Measurements from ENCODE around the gene SSBP1. TPM values are rescaled to one million over a fixed set of nuclear protein-coding genes. Genes with fewer than 3 reads are reported as not detected.

SSBP1 gene
- total RNA-seq, 1 donor from 2014 or later = 246 TPM

DNA sequence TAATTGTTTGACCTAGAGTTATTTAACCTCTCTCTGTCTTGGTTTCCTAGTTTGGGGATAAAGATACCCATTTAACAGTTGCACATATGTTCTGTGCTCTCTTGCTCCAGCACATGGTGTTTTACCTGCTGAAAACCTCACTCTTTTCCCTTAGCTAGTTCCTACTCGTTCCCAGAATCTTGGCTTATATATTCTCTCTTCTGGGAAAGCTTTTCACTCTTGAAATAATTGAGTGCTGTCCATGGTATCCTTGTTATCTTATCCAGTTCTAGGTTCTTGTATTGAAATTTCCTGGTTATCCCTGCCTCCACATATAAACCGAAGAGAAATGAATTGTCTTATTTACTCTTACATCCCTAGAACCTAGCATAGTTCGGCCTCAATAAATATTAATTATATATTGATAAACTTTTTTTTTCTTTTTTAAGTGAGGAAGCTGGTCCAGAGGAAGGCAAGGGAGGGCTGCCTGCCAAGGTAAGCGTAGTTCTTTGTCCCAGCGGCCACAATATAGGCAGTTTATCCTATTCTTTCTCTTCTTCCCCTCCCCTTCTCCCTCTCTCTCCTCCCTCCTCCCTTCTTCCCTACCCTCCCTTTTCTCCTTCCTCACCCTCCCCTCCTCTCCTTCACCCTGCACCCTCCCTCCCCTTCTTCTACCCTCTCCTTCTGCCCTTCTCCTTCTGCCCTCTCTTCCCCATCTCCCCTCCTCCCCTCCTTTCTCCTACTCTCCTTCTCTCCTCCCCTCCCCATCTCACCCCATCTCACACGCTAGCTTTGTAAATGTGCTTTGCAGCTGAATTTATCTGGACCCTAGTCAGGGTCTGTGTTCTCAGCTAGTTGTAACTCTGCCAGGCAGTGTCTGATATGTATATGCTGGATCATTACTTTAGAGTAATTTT is 22.1 kb upstream of the SSBP1 start:
- TF ChIP-seq, protein P1, sequence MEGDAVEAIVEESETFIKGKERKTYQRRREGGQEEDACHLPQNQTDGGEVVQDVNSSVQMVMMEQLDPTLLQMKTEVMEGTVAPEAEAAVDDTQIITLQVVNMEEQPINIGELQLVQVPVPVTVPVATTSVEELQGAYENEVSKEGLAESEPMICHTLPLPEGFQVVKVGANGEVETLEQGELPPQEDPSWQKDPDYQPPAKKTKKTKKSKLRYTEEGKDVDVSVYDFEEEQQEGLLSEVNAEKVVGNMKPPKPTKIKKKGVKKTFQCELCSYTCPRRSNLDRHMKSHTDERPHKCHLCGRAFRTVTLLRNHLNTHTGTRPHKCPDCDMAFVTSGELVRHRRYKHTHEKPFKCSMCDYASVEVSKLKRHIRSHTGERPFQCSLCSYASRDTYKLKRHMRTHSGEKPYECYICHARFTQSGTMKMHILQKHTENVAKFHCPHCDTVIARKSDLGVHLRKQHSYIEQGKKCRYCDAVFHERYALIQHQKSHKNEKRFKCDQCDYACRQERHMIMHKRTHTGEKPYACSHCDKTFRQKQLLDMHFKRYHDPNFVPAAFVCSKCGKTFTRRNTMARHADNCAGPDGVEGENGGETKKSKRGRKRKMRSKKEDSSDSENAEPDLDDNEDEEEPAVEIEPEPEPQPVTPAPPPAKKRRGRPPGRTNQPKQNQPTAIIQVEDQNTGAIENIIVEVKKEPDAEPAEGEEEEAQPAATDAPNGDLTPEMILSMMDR (conservative IDR thresholded peaks at IDR 0.05; ENCODE audit: low read depth, low read length) = no peak
- DNase-seq (ENCODE audit: low read depth) = no peak
- no peak overlapping the region for H3K4me3 ChIP-seq (ENCODE audit: low read depth, low read length)

DNA sequence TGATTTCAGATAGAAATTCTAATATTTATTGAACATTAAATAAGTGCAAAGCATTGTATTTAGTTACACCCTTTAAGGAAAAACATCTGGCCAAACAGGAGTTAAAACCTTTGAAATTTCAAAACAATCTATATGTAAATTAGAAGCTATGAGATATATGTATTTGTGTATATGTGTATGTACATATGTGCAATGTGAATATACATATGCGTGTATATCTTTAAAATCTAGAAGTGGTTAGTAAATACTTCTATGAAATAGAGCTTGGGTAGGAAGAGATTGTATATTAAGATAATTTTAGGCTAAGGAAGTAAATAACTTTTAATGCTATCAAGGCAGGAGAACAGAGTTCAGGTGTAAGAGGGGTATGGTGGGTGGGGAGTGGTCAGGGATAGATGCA is 20.7 kb upstream of the SSBP1 start:
- no peak for DNase-seq (ENCODE audit: low read depth)
- no peak overlapping the region for H3K4me3 ChIP-seq (ENCODE audit: low read depth, low read length)
- TF ChIP-seq, protein P1 (conservative IDR thresholded peaks at IDR 0.05; ENCODE audit: low read depth, low read length) = no peak

DNA sequence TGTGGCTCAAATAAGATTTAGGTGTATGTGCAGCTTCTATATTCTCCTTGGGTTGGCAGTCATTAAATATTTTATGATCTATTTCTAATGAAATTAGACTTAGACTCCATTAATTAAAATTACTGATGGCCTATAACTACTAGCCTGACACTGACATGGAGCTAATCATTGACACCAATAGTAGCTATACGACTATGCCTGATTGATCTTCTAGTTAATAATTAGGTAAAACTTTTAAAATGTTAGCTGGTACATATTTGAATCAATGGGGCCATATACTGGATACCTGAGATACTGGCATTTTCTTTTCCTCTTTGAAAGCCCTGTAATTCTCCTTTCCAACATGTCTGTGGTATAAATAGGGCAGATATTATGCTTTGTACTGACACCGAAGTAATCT is 15.6 kb upstream of the SSBP1 start:
- no peak for DNase-seq (ENCODE audit: low read depth)
- H3K4me3 ChIP-seq (ENCODE audit: low read depth, low read length) = no peak overlapping the region
- TF ChIP-seq, protein P1 (conservative IDR thresholded peaks at IDR 0.05; ENCODE audit: low read depth, low read length) = no peak

DNA sequence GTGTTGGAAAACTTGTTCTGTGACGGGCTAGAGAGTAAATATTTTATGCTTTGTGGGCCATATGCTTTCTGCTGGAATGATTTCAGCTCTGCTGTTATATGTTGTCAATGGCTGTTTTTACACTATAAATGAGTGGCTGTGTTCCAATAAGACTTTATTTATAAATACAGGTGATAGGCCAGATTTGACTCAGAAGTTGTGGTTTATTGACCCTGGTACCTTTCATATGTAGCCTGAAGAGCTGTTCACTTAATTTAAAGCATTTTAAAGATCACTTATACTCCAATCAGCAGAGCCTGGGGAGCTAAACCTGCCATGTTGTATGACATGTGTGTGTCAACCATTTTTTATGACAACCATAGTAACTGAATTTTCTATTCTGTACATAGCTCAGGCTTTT is 9.1 kb upstream of the SSBP1 start:
- TF ChIP-seq, protein P1 (conservative IDR thresholded peaks at IDR 0.05; ENCODE audit: low read depth, low read length) = no peak
- no peak overlapping the region for H3K4me3 ChIP-seq (ENCODE audit: low read depth, low read length)
- no peak for DNase-seq (ENCODE audit: low read depth)

DNA sequence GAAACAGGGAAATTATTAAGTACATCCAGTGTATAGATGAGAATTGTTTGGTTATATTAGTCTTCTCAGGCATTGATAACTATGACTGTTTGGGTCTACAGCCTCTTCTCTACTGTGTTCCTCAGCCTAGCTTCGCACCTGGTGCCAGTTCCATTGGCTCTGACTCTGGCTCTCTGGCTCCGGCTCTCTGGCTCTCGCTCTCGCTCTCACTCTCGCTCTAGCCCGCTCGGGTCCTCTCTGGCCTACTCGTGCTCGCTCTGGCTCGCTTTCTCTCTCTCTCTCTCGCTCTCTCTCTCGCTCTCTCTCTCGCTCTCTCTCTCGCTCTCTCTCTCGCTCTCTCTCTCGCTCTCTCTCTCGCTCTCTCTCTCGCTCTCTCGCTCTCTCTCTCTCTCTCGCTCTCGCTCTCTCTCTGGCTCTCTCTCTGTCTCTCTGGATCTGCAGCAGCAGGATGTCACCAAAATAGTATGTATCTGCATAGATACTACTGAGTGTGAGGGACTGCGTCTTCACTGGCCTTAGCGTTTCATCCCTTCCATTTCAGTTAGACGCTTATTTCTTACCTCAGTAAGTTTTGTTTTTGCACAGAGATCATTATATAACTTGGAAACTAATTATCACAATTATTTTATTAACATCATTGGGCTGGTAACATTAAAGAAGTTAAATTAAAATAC is 6.5 kb upstream of the SSBP1 start:
- no peak for DNase-seq (ENCODE audit: low read depth)
- H3K4me3 ChIP-seq (ENCODE audit: low read depth, low read length) = no peak overlapping the region
- TF ChIP-seq, protein P1 (conservative IDR thresholded peaks at IDR 0.05; ENCODE audit: low read depth, low read length) = no peak

DNA sequence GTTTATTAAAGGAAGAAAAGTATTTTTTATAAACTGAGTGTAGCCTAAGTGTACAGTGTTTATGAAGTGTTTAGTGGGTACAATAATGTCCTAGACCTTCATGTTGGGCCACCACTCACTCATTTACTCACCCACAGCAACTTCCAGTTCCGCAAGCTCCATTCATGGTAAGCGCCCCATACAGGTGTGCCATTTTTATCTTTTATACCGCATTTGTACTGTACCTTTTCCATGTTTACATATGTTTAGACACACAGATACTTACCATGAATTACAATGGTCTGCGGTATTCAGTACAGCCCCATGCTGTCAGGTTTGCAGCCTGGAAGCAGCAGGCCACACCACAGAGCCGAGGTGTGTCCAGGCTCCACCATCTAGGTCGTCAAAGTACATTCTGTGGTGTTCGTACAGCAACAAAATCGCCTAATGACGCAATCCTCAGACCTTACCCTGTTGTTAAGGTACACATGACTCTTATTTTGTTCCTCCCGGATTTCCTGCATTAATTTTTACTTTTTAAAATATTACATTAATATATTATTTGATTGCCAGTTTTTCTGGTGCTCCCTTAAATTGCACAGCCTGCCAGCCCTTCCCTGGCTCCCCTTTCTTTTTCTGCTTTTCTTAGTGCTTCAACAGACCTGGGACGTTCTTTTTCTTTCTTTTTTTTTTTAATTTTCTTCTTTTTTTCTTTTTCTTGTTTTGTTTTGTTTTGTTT is 881 bp upstream of the SSBP1 start:
- TF ChIP-seq, protein P1 (conservative IDR thresholded peaks at IDR 0.05; ENCODE audit: low read depth, low read length) = no peak
- peak; percentile 10 for DNase-seq (ENCODE audit: low read depth)
- peak overlapping the region; percentile 78 for H3K4me3 ChIP-seq (ENCODE audit: low read depth, low read length)
